ENCODE data around the gene ZFAND3.

ZFAND3 gene

DNA sequence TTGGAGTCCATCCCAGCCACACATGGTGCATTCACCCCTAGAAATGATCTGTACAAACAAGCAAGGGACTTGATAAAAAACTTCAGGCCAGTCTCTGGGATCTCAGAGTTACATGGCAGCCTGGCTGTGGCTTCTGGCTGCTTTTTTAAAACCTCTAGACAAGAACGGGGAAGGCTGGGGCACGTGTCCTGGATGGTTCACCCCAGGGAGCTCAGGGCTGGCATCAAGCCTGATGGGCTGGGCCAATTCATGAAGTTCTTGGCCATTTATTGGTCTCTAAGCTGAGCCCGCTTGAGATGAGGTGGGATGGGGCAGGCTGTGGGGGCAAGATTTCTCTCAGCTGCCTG, 10.4 kb upstream of the ZFAND3 start:
- no peak for DNase-seq (ENCODE audit: extremely low read depth, low read depth)
- TF ChIP-seq, protein P1, sequence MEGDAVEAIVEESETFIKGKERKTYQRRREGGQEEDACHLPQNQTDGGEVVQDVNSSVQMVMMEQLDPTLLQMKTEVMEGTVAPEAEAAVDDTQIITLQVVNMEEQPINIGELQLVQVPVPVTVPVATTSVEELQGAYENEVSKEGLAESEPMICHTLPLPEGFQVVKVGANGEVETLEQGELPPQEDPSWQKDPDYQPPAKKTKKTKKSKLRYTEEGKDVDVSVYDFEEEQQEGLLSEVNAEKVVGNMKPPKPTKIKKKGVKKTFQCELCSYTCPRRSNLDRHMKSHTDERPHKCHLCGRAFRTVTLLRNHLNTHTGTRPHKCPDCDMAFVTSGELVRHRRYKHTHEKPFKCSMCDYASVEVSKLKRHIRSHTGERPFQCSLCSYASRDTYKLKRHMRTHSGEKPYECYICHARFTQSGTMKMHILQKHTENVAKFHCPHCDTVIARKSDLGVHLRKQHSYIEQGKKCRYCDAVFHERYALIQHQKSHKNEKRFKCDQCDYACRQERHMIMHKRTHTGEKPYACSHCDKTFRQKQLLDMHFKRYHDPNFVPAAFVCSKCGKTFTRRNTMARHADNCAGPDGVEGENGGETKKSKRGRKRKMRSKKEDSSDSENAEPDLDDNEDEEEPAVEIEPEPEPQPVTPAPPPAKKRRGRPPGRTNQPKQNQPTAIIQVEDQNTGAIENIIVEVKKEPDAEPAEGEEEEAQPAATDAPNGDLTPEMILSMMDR (IDR thresholded peaks at IDR 0.05; ENCODE audit: low read depth, low read length): no peak

DNA sequence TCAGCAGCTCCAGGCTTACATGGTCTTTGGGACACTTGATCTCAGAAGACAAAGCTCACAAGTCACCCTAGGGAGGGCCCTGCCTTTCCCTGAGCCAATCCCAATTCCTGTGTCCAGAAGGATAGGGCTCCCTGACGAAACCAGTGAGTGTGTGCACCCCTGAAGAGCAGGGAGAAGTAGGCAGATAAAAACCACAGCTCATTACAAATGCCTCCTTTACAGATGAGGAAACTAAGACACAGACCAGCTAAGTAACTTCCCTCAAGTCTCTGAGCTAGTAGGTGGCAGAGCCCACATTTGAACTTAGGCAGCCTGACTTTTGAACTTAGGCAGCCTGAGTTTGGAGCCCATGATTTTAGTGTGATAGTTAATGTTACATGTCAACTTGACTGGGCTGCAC, 6.7 kb upstream of the ZFAND3 start:
- TF ChIP-seq, protein P1 (IDR thresholded peaks at IDR 0.05; ENCODE audit: low read depth, low read length): no peak
- DNase-seq (ENCODE audit: extremely low read depth, low read depth): no peak

DNA sequence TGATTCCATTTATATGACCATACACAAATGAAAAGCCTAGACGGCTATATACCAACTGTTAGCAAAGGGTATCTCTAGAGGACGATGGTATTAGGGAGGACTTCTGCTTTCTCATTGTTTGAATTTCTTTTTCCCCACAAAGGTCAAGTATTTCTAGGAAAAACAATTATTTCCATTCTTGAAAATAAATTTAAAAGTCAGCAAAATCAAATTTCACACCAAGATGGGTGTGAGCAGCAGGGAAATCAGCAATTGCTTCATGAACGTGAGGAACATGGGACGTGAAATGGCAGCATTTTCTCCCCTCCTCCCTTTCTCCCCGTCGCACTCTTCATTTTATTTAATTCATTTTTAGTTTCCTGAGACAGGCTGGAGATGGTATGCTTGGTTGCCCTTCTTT, 5.2 kb upstream of the ZFAND3 start:
- no peak for DNase-seq (ENCODE audit: extremely low read depth, low read depth)
- TF ChIP-seq, protein P1 (IDR thresholded peaks at IDR 0.05; ENCODE audit: low read depth, low read length): no peak

DNA sequence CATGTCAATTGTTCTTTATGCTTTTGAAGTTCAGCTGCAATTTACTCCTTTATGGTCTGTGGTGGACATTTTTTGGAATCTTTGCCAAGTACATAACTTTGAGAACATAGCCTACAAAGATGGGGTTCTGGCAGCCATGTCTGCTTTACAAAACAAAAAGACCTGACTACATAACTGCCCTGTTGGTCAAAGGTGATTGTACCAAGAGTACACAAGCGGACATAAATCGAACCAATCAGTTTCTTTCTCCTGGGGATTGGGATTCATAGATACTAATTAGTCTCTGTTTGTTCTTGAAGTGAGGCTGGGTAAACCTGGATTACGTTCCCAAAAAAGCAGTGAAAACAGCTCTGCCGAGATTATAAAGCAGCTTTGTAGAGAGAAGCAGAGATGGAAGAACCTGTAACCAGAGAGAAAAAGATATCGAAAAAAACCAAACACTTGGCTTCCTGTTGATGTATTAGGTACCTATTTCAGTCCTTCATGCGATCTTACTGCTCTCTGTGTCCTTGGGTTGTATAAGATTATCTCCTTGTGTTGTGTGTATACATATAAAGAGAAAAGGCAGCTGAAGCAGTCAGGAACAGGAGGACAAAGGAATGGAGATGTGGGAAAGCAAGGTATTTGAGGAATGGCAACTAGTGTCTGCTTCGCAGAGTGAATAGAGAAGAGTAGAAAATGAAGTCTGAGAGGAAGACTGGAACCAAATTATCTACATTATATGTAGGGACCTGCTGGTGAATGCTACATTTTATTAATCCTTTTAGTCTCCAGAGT, 2.7 kb upstream of the ZFAND3 start:
- no peak for DNase-seq (ENCODE audit: extremely low read depth, low read depth)
- TF ChIP-seq, protein P1 (IDR thresholded peaks at IDR 0.05; ENCODE audit: low read depth, low read length): no peak

DNA sequence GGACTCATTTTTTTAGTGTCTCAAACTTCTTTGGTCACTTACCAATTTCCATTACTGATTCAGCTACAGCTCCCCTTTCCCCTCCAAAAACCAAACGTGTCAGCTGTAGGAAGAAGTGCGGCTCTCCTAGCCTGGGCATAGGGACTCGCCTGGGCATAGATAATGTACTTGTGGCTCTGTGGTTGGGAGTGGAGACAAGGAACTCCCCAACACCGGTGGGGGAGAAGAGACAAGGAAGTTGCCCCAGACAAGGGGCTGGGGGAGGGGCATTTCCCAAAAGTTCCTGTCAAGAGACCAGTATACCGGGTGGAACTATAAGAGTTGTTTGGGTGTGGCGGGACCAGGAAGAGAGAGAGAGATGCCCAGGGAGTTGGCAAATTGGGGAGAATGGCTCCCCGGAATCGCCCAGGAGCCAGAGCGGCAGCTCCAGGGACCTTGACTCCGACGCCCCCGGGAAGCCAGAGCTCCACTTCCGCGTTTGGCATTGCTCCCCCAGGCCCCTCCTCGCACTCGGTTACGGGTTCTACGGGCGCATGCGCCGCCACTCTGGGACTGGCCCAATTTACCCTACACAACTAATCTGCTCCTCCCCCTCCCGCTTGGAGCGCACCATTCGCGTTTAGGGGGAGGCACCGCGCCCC, 871 bp upstream of the ZFAND3 start:
- TF ChIP-seq, protein P1 (IDR thresholded peaks at IDR 0.05; ENCODE audit: low read depth, low read length): no peak
- DNase-seq (ENCODE audit: extremely low read depth, low read depth): peak; percentile 92

DNA sequence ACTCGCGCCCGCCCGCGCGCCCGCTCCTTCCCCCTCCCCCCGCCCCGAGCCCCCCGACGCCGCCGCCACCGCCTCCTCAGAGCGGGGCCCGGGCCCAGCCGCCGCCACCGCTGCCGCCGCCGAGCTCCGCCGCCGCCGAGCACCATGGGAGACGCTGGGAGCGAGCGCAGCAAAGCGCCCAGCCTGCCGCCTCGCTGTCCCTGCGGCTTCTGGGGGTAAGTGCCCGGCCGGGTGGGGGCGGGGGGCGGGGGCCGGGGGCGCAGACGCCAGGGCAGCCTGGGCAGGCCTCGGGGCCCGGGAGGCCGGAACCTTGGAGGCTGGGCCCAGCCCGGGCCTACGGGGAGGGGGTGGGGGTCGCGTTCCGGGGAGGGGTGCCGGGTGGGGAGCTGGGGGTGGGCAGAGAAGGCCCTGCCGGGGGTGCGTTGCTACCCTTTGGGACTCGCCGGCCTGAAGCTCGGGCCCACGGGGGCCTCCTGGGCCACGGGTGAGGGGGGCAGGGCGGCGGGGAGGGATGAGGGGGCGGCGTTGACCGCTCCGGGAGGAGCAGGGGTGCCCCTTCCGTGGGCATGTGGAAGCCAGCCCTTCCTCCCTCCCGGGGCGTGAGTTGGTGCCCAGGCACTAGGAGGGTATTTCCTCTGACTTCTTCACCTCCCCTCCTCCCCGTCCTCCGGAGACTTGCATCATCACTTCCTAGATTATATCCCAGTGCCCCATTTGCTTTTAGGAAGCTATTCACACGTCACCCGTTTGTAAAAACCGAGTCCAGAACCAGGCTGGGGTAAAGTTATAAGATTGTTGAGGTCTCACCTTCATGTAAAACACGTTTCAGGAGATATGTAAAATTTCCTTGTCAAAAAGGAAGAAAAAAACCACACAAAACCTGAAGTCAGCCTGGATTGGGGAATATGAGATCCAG, 533 bp downstream of the ZFAND3 start:
- no peak for DNase-seq (ENCODE audit: extremely low read depth, low read depth)
- TF ChIP-seq, protein P1 (IDR thresholded peaks at IDR 0.05; ENCODE audit: low read depth, low read length): no peak

DNA sequence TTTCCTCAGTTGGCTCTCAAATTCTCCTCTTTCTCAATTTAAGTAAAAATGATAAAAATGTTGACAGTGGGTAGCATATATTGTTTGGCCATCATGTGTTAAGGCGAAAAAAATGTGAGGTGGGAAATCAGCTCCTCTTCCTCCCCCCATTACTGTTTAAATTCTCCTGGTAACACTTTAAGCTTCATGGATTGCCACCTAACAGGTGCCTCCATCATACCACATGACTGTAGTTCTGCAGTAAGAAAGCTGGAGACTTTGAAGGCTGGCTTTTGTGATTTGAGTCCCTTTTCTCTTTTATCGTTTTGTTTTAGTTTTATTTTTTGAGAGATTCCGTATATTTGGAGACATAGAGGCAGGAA, 1.2 kb downstream of the ZFAND3 start:
- TF ChIP-seq, protein P1 (IDR thresholded peaks at IDR 0.05; ENCODE audit: low read depth, low read length): no peak
- no peak for DNase-seq (ENCODE audit: extremely low read depth, low read depth)

Data from AG09319 (cell line).